DLD1 (cell line): ENCODE results near the gene REC8.

Experiments
- in situ Hi-C: cut with HindIII; loops from 2 replicates; pipeline ENCODE4 v1.10.0; 2017; ENCODE audit warnings: low sequenced_read_pairs

The REC8 gene

DNA sequence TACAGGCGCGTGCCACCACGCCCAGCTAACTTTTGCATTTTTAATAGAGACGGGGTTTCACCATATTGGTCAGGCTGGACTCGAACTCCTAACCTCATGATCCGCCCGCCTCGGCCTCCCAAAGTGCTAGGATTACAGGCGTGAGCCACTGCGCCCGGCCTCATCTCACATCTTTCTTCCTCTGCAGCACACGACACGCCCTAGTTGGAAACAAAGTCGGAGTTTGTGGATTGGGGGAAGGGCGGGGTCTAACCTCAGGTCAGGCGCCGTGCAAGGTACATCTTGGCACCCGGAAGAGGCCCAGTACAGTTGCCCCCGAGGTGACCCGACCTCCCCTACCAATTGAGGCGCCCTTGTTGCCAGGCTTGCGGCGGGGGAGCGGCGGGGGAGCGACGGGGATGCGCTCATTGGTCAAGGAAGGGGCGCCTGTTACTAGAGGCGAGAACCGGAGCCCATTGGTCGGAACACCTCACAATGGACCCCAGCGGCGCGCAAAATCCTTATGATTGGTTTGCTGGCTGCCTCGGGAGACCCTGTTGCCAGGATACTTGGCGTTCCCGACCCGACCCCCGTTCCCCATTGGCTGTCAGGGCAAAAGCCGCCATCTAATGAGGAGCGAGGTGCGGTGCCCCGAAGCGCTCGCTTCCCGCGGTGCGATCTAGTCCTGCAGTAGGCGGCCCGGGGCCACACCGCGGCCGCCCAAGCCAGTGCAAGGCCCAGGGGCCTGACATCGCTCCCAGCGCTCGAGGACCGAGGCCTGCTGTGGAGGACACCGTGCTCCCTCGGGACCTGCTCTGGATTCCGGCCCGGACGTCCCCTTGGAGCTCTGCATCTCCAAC, at the start of gene REC8:
TSS of gene REC8 (plus strand) at position 659 of the 839 bp plus-strand sequence. CDS start 473 bp downstream, outside the sequence.
- in situ Hi-C loops, result no loop called here

DNA sequence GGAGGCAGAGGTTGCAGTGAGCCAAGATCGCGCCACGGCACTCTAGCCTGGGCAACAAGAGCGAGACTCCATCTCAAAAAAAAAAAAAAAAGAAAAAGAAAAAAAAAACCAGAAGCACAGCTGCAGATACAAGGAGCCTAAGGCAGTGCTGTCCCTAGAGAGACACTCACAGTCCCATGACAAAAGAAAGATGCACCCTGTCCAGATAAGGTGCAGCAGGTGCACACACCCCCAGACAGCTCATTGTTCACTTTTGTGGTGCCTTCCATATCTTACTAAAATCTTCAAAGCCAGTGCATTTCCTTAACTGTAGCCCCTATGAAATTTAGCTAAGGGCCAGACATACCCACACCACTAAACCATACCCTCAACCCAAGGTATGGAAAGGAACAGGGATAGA, 49.5 kb upstream of the REC8 start:
- in situ Hi-C loops, result no loop called here

DNA sequence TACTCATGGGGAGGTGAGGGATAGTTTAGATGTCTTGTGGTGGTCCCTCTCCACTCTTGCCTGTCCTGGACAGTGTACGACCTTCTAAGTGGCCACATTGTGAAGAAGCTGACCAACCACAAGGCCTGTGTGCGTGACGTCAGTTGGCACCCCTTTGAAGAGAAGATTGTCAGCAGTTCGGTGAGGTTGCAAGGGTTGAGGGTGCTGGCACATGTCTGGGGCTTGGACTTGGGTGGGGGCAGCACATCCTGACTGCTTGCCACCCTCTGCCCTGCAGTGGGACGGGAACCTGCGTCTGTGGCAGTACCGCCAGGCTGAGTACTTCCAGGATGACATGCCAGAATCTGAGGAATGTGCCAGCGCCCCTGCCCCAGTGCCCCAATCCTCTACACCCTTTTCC, 49.0 kb upstream of the REC8 start:
- in situ Hi-C loops, result no loop called here

DNA sequence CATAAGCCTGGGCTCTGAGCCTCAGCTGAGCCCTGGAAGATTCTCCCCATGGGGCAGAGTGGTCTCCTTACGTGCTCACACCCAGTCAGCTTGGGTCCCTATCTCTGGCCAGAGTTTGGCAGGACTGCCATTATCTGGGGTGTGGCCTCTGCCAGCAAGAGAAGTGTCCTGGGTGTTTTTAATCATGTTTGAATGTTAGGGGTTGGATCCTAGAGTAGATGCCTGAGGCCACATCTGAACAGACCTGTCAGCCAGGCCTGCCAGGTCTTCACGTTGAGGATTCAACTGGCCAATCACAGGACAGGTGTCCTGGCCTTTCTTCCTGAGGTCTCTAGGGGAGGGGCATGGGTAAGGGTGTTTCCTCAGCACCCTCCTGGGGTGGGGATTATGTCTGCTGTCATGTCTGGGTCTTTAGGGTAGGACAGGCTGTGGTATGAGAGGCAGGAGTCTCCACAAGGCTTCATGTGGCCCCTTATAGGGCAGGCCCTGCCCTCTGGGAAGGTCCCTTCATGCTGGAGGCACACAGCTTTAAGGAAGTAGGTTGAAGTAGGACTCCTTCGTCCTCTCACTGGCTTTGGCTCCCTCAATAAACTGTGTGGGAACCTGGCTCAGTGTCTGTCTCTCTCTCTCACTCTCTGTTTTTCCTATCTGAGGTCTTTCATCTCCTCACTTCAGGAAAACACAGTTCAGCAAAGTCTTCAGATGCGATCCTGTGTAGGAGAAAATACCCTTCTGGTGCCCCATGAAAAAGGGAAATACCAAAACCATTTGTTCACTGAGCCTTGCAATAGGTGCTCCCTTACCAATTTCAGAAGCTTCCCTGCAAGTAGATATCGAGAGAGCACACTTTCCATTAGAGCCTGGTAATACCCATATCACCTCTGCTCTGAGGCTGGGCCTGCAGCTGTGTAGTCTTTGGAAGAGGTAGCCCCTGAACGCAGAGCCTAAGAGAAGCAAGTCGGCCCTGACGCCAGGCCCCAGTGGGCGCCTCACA, 48.2 kb upstream of the REC8 start:
- in situ Hi-C loops, result no loop called here

GRCh38 chr14:24126939-24127338, 44.9 kb upstream of the REC8 start:
- in situ Hi-C loops, result no loop called here

DNA sequence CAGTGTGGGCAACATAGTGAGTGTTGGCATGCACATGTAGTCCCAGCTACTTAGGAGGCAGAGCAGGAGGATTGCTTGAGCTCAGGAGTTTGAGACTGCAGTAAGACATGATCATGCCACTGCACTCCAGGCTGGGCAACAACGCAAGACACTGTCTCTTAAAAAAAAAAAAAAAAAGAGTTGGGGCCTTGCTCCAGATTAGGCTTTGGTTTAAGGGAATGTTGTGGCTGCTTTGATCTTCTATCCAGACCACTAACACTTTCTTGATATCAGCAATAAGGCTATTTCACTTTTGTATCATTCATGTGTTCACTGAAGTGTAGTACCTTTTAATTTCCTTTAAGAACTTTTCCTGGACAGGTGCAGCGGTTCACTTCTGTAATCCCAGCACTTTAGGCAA, 44.2 kb upstream of the REC8 start:
- in situ Hi-C loops, result no loop called here

DNA sequence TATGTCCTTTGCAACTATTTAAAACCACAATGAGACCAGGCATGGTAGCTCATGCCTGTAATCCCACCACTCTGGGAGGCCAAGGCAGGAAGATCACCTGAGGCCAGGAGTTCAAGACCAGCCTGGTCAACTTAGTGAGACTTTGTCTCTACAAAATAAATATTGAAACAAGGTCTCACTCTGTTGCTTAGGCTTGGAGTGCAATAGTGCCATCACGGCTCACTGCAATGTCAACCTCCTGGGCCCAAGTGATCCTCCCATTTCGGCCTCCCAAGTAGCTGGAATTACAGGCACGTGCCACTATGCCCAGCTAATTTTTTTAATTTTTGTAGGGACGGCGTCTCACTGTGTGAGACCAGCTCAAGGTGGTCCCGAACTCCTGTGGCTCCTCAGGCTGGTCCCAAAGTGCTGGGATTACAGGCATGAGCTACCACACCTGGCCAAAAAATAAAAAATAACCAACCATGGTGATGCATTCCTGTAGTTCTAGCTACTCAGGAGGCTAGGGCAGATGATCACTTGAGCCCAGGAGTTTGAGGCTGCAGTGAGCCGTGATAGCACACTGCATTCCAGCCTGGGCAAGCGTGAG, 42.4 kb upstream of the REC8 start:
- in situ Hi-C loops, result no loop called here

GRCh38 chr14:24130380-24130716, 41.5 kb upstream of the REC8 start, which contains the start of gene FITM1:
TSS of gene FITM1 (plus strand) at chr14:24130659. CDS start at chr14:24131564, 905 bp downstream.
- in situ Hi-C loops, result no loop called here

DNA sequence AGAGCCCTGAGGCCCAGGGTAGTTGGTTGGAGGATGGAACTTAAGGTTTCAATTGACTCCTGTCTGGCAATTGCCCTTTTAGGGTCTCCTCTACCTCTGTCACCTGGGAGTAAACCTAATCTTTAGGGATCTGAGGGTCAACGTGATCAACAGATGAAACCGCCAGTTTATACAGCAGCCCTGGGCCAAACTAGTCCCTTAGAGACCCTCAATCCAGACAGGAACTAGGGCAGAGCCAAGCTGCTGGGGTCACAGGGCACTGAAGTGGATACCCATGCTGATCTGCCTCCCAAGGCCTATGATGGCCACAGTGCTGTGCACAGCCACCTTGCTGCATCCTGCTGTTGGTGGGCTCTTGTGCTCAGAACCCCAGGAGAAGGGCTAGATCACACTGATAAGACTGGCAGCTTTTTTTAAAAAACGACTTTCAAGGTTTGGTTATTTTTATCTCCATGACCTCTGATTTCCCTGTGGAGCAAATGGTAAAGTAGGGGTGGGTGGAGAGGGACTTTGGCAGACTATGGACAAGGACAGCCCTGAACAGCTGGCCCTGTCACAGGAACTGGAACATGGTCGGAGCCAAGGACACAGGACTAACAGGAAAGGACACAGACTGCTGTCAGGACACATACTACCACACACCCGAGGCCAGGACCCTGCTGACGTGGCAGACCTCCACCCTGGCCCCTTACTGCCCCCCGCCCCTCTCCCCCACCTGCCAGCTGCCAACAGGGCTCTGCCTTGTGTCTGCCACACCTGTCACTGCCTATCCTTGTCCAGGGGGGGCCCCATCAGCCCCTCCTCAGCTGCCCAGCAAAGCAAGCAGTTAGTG, 40.9 kb upstream of the REC8 start:
- in situ Hi-C loops, result no loop called here

- in situ Hi-C loops, result no loop called here
These were observed 40.3 kb upstream of the REC8 start for GRCh38 chr14:24131549-24131966.

DNA sequence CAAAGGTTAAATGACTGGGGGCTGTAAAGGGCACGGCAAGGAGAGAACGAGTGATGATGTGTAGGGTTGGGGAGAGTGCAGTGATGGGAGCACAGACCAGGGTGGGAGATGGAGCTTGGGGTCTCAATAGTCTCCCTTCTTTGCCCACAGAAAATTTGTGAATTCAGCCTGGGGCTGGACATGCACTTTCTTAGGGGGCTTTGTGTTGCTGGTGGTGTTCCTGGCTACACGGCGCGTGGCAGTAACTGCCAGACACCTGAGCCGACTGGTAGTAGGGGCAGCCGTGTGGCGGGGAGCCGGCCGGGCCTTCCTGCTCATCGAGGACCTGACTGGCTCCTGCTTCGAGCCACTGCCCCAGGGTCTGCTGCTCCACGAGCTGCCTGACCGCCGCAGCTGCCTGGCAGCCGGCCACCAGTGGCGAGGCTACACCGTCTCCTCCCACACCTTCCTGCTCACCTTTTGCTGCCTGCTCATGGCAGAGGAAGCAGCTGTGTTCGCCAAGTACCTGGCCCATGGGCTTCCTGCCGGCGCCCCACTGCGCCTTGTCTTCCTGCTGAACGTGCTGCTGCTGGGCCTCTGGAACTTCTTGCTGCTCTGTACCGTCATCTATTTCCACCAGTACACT, 39.7 kb upstream of the REC8 start:
- in situ Hi-C loops, result no loop called here

DNA sequence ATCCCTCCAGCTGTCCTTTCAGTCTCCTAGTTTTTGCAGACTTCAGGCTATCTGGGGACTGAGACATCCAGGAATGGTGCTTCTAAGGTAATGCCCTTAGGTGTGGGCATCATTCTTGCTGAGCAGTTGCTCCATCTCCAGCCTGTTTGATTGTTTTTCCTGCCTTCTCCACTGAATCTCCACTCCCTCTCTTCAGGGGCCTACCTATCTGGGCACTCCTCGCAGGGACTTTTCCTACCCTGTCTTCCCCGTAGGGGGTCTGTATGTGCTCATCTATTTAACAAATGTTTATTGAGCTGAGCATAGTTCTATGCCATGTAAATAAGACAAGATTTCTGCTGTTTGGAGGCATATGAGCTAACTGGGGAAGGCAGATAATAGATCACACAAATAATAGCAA, 38.9 kb upstream of the REC8 start:
- in situ Hi-C loops, result no loop called here

DNA sequence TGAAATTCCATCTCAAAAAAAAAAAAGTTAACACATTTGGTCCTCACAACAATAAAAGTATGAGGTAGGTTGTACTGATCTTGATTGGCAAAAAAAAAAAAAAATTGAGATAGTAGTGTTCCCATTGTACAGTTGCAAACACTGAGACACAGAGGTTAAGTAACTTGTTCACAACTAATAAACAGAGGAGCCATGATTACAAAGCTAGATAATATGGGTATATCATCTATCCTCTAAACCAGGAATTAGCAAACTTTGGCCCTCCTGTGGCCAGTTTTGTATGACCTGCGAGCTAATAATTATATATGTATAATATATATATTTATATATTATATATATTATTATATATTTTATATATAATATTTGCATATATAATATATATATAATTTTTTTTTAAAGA, 38.1 kb upstream of the REC8 start:
- in situ Hi-C loops, result no loop called here

DNA sequence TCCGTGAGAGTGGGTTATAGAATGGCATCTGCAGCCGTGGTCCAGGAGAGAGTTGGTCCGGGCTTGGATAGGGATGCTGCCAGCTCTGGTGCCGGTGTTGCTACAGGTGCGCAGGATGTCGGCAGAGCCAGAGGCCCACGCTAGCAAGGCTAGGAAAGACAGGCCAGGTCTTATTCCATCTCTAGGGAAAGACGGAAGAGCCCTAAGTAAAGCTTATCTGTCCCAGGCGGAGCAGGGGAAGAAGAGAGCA, 36.4 kb upstream of the REC8 start:
- in situ Hi-C loops, result no loop called here

- in situ Hi-C loops, result no loop called here
These were observed 35.8 kb upstream of the REC8 start, which contains the start of gene PSME1 for GRCh38 chr14:24135834-24136683. TSS of gene PSME1 (plus strand) at chr14:24136194. CDS start at chr14:24136263, 69 bp downstream.

- in situ Hi-C loops, result no loop called here
These were observed 35.0 kb upstream of the REC8 start for GRCh38 chr14:24136684-24137528.

- in situ Hi-C loops, result no loop called here
These were observed 34.1 kb upstream of the REC8 start for GRCh38 chr14:24137529-24138395.
